HEK293 (cell line): ENCODE measurements around the gene PRKCE.

ENCODE experiments used
- CTCF ChIA-PET: fragments of 350-600 bp; formaldehyde crosslinking; extraction: SDS; loops from one replicate; lab custom pipeline; 2021; ENCODE audit warnings: antibody characterized with exemption; lab: Yijun Ruan, JAX
- POLR2A ChIA-PET: fragments of 300-600 bp; formaldehyde crosslinking; extraction: SDS; loops from one replicate; lab custom pipeline; 2020; ENCODE audit warnings: antibody characterized with exemption, inconsistent platforms; lab: Yijun Ruan, JAX
- H3K27ac ChIP-seq: fragments of 200-500 bp; sonication (Bioruptor generic); 2 replicates; pipeline ENCODE4 v1.5.1; 2014; ENCODE audit warnings: low read depth, low read length, control low read depth, inconsistent platforms; ENCODE audit errors: extremely low read depth
- H3K36me3 ChIP-seq, 2 experiments: fragments of 200-500 bp in 1 of 2; sonication (Bioruptor generic) in 1 of 2; 1 replicate in 1 of 2; 2 replicates in 1 of 2; pipeline ENCODE4 v1.5.1; 2014 to 2017; ENCODE audit warnings: inconsistent platforms in 2 of 2, low read length in 2 of 2; ENCODE audit not compliant: control insufficient read depth in 2 of 2, insufficient read depth in 1 of 2
- H3K4me1 ChIP-seq: fragments of 200-500 bp; sonication (Bioruptor generic); 2 replicates; pipeline ENCODE4 v1.5.1; 2014; ENCODE audit warnings: mild to moderate bottlenecking, low read length, inconsistent platforms; ENCODE audit not compliant: control insufficient read depth, insufficient read depth
- H3K4me3 ChIP-seq: 2 replicates; pipeline ENCODE4 v1.5.1; 2011; ENCODE audit warnings: low read depth, mild to moderate bottlenecking, control low read depth, low read length, moderate library complexity
- H3K9me3 ChIP-seq: fragments of 200-500 bp; sonication (Bioruptor generic); 2 replicates; pipeline ENCODE4 v1.5.1; 2014; ENCODE audit warnings: low read depth, low read length, inconsistent platforms; ENCODE audit not compliant: control insufficient read depth, insufficient read depth
- INSM2 ChIP-seq: fragments of 450-650 bp; formaldehyde crosslinking; IDR thresholded peaks from 2 replicates; pipeline ENCODE4 v1.5.1; 2016; ENCODE audit warnings: missing biosample characterization, missing genetic modification characterization
- KLF7 ChIP-seq: fragments of 450-650 bp; formaldehyde crosslinking; IDR thresholded peaks from 2 replicates; pipeline ENCODE4 v1.5.1; 2016; ENCODE audit warnings: missing biosample characterization, missing genetic modification characterization, borderline replicate concordance
- SCRT2 ChIP-seq: fragments of 450-650 bp; formaldehyde crosslinking; IDR thresholded peaks from 2 replicates; pipeline ENCODE4 v1.5.1; 2016; ENCODE audit warnings: missing biosample characterization, missing genetic modification characterization
- SETDB1 ChIP-seq: IDR thresholded peaks from one replicate; pipeline ENCODE4 v1.6.1; 2017; ENCODE audit warnings: mild to moderate bottlenecking, low read length, moderate library complexity, mixed read lengths; ENCODE audit not compliant: insufficient read length
- SP2 ChIP-seq: fragments of 450-650 bp; formaldehyde crosslinking; IDR thresholded peaks from 2 replicates; pipeline ENCODE4 v1.5.1; 2016; ENCODE audit warnings: missing biosample characterization, missing genetic modification characterization
- SP3 ChIP-seq: fragments of 450-650 bp; formaldehyde crosslinking; IDR thresholded peaks from 2 replicates; pipeline ENCODE4 v1.5.1; 2016; ENCODE audit warnings: missing biosample characterization, missing genetic modification characterization
- TSHZ1 ChIP-seq: fragments of 450-650 bp; formaldehyde crosslinking; IDR thresholded peaks from 2 replicates; pipeline ENCODE4 v1.5.1; 2016; ENCODE audit warnings: missing biosample characterization, missing genetic modification characterization, borderline replicate concordance
- YY1 ChIP-seq: fragments of 450-650 bp; formaldehyde crosslinking; IDR thresholded peaks from 2 replicates; pipeline ENCODE4 v1.5.1; 2018; ENCODE audit warnings: missing biosample characterization, missing genetic modification characterization
- ZBTB21 ChIP-seq: fragments of 450-650 bp; formaldehyde crosslinking; IDR thresholded peaks from 2 replicates; pipeline ENCODE4 v1.5.1; 2017; ENCODE audit warnings: missing biosample characterization, missing genetic modification characterization
- ZBTB48 ChIP-seq: fragments of 450-650 bp; formaldehyde crosslinking; IDR thresholded peaks from 2 replicates; pipeline ENCODE4 v1.5.1; 2016; ENCODE audit warnings: missing biosample characterization, missing genetic modification characterization
- ZBTB8A ChIP-seq: fragments of 450-650 bp; formaldehyde crosslinking; IDR thresholded peaks from 2 replicates; pipeline ENCODE4 v1.5.1; 2016; ENCODE audit warnings: missing biosample characterization, missing genetic modification characterization
- ZFP37 ChIP-seq: fragments of 450-650 bp; formaldehyde crosslinking; IDR thresholded peaks from 2 replicates; pipeline ENCODE4 v1.5.1; 2016; ENCODE audit warnings: missing biosample characterization, missing genetic modification characterization
- ZIC2 ChIP-seq: fragments of 450-650 bp; formaldehyde crosslinking; IDR thresholded peaks from 2 replicates; pipeline ENCODE4 v1.5.1; 2016; ENCODE audit warnings: missing biosample characterization, missing genetic modification characterization
- ZNF146 ChIP-seq: fragments of 450-650 bp; formaldehyde crosslinking; IDR thresholded peaks from 2 replicates; pipeline ENCODE4 v1.5.1; 2016; ENCODE audit warnings: missing biosample characterization, missing genetic modification characterization
- ZNF157 ChIP-seq: fragments of 450-650 bp; formaldehyde crosslinking; IDR thresholded peaks from 2 replicates; pipeline ENCODE4 v1.5.1; 2016; ENCODE audit warnings: missing biosample characterization, missing genetic modification characterization
- ZNF175 ChIP-seq: fragments of 450-650 bp; formaldehyde crosslinking; IDR thresholded peaks from 2 replicates; pipeline ENCODE4 v1.5.1; 2016; ENCODE audit warnings: missing biosample characterization, missing genetic modification characterization
- ZNF211 ChIP-seq: fragments of 450-650 bp; formaldehyde crosslinking; IDR thresholded peaks from 2 replicates; pipeline ENCODE4 v1.5.1; 2016; ENCODE audit warnings: low read depth, missing biosample characterization, missing genetic modification characterization
- ZNF280C ChIP-seq: fragments of 450-650 bp; formaldehyde crosslinking; IDR thresholded peaks from 2 replicates; pipeline ENCODE4 v1.5.1; 2016; ENCODE audit warnings: missing biosample characterization, missing genetic modification characterization
- ZNF473 ChIP-seq: fragments of 450-650 bp; formaldehyde crosslinking; IDR thresholded peaks from 2 replicates; pipeline ENCODE4 v1.5.1; 2017; ENCODE audit warnings: missing biosample characterization, missing genetic modification characterization
- ZNF544 ChIP-seq: fragments of 450-650 bp; formaldehyde crosslinking; IDR thresholded peaks from 2 replicates; pipeline ENCODE4 v1.5.0; 2017; ENCODE audit warnings: missing biosample characterization, missing genetic modification characterization
- ZNF585B ChIP-seq: fragments of 450-650 bp; formaldehyde crosslinking; IDR thresholded peaks from 2 replicates; pipeline ENCODE4 v1.5.1; 2016; ENCODE audit warnings: missing biosample characterization, missing genetic modification characterization
- ZNF747 ChIP-seq: fragments of 450-650 bp; formaldehyde crosslinking; IDR thresholded peaks from 2 replicates; pipeline ENCODE4 v1.5.1; 2016; ENCODE audit warnings: missing biosample characterization, missing genetic modification characterization
- TF ChIP-seq, protein P1 (sequence below): fragments of 450-650 bp; formaldehyde crosslinking; IDR thresholded peaks from 2 replicates; pipeline ENCODE4 v1.5.1; 2016; ENCODE audit warnings: missing biosample characterization, missing genetic modification characterization
- TF ChIP-seq, protein P2 (sequence below): fragments of 450-650 bp; formaldehyde crosslinking; IDR thresholded peaks from 2 replicates; pipeline ENCODE4 v1.5.1; 2016; ENCODE audit warnings: missing biosample characterization, missing genetic modification characterization, borderline replicate concordance
- TF ChIP-seq, protein P3 (sequence below): fragments of 450-650 bp; formaldehyde crosslinking; IDR thresholded peaks from 2 replicates; pipeline ENCODE4 v1.5.1; 2016; ENCODE audit warnings: missing biosample characterization, missing genetic modification characterization

PRKCE gene

DNA sequence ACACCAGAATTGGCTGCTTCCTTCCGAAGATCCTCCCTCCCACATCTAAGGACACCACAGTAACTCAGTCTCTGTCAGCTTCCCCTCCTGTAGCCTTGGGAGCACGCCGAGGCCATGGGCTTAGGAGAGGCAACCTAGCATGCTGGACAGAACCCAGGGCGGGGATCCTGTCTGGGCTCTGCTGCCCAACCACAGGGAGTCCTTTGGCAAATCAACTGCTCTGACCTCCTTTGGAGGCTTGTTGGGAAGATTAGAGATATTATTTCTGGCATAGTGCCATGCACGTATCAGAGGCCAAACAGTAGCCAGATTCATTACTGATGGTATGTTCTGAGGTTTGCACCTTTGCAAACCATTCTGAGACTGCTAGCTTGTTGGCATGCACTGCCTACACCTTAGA lies 383.1 kb downstream of the PRKCE start (continued):
- TF ChIP-seq SP3 (tag by site-specific recombination): no peak
- TF ChIP-seq, protein P1, sequence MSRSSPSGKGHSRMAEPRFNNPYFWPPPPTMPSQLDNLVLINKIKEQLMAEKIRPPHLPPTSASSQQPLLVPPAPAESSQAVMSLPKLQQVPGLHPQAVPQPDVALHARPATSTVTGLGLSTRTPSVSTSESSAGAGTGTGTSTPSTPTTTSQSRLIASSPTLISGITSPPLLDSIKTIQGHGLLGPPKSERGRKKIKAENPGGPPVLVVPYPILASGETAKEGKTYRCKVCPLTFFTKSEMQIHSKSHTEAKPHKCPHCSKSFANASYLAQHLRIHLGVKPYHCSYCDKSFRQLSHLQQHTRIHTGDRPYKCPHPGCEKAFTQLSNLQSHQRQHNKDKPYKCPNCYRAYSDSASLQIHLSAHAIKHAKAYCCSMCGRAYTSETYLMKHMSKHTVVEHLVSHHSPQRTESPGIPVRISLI (tag by site-specific recombination): no peak
- 0 out of 2 replicates have a peak, but pooled peaks have one; percentile 46 for TF ChIP-seq ZNF544
- TF ChIP-seq ZNF473 (tag by site-specific recombination): no peak
- no peak for TF ChIP-seq ZNF211 (tag by site-specific recombination)
- no peak for TF ChIP-seq SETDB1
- TF ChIP-seq, protein P2, sequence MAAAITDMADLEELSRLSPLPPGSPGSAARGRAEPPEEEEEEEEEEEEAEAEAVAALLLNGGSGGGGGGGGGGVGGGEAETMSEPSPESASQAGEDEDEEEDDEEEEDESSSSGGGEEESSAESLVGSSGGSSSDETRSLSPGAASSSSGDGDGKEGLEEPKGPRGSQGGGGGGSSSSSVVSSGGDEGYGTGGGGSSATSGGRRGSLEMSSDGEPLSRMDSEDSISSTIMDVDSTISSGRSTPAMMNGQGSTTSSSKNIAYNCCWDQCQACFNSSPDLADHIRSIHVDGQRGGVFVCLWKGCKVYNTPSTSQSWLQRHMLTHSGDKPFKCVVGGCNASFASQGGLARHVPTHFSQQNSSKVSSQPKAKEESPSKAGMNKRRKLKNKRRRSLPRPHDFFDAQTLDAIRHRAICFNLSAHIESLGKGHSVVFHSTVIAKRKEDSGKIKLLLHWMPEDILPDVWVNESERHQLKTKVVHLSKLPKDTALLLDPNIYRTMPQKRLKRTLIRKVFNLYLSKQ (tag by site-specific recombination): no peak
- no peak for TF ChIP-seq ZNF585B
- no peak for TF ChIP-seq YY1 (tag by site-specific recombination)
- no peak for TF ChIP-seq SP2 (tag by site-specific recombination)
- TF ChIP-seq ZIC2 (tag by site-specific recombination): no peak
- TF ChIP-seq ZBTB48 (tag by site-specific recombination): no peak
- TF ChIP-seq ZNF146: no peak
- no peak for TF ChIP-seq ZNF175 (tag by site-specific recombination)
- no peak for TF ChIP-seq ZBTB8A
- TF ChIP-seq ZNF157 (tag by site-specific recombination): no peak

DNA sequence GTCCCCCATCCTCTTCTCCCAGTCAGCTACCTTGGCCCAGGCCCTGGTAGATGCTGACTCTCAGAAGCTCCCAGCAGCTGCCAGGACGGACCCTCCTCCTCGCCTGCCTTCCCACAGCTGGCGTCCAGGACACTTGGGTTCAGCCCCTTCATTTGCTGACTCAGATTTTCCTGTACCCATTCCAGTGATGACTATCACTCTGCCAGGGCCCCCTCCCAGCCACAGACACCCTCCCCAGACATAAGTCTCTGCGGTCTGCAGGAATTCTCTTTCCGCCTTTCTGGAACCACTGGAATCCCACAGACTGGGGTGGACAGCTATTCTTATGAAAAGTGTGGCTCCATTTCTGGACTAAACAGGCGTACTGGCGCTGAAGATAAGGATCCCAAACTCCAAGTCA lies 385.5 kb downstream of the PRKCE start:
- H3K4me3 ChIP-seq: no peak overlapping the region
- ChIA-PET POLR2A (no interaction called here), CTCF (no interaction called here)
- no peaks in the 10 kb centered on the region for H3K4me1 ChIP-seq
- H3K9me3 ChIP-seq: no peaks in the 10 kb centered on the region
- no peaks in the 10 kb centered on the region for H3K36me3 ChIP-seq
- H3K27ac ChIP-seq: no peak overlapping the region
- TF ChIP-seq ZBTB21 (tag by site-specific recombination) (no peak), ZNF747 (tag by site-specific recombination) (no peak), ZNF280C (tag by site-specific recombination) (no peak), INSM2 (tag by site-specific recombination) (no peak), SETDB1 (no peak), KLF7 (tag by site-specific recombination) (no peak), YY1 (tag by site-specific recombination) (no peak), TSHZ1 (tag by site-specific recombination) (no peak), SCRT2 (no peak), SP2 (tag by site-specific recombination) (no peak), ZFP37 (tag by site-specific recombination) (no peak)
- TF ChIP-seq, protein P3, sequence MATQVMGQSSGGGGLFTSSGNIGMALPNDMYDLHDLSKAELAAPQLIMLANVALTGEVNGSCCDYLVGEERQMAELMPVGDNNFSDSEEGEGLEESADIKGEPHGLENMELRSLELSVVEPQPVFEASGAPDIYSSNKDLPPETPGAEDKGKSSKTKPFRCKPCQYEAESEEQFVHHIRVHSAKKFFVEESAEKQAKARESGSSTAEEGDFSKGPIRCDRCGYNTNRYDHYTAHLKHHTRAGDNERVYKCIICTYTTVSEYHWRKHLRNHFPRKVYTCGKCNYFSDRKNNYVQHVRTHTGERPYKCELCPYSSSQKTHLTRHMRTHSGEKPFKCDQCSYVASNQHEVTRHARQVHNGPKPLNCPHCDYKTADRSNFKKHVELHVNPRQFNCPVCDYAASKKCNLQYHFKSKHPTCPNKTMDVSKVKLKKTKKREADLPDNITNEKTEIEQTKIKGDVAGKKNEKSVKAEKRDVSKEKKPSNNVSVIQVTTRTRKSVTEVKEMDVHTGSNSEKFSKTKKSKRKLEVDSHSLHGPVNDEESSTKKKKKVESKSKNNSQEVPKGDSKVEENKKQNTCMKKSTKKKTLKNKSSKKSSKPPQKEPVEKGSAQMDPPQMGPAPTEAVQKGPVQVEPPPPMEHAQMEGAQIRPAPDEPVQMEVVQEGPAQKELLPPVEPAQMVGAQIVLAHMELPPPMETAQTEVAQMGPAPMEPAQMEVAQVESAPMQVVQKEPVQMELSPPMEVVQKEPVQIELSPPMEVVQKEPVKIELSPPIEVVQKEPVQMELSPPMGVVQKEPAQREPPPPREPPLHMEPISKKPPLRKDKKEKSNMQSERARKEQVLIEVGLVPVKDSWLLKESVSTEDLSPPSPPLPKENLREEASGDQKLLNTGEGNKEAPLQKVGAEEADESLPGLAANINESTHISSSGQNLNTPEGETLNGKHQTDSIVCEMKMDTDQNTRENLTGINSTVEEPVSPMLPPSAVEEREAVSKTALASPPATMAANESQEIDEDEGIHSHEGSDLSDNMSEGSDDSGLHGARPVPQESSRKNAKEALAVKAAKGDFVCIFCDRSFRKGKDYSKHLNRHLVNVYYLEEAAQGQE (tag by site-specific recombination): no peak
